NCI-H1417 treated with DMSO at 0.1 percent for 48 hours (cell line): ENCODE data around the gene BLCAP.
A peak's percentile ranks its signal among the peaks of the same experiment; 100 is the strongest.
"Not testable (repeated sequence)": the region's sequence is repeated elsewhere in the genome, so short reads cannot be mapped to it uniquely, and the experiment has no call there.

Source experiments
- DNase-seq: peaks from one replicate; lab custom pipeline; 2025; lab: John Stamatoyannopoulos, UW

BLCAP gene

GRCh38 chr20:37527638-37528445 lies at the start of gene BLCAP:
Gene BLCAP (minus strand): TSS chr20:37527876. CDS start chr20:37519174, 8,702 bp downstream.
- peak; percentile 90 for DNase-seq

GRCh38 chr20:37577436-37577835 lies 49.8 kb upstream of the BLCAP start:
- DNase-seq, result not testable (repeated sequence)

GRCh38 chr20:37576911-37577310 lies 49.2 kb upstream of the BLCAP start:
- no peak for DNase-seq

GRCh38 chr20:37575884-37576283 lies 48.2 kb upstream of the BLCAP start:
- DNase-seq, result no peak

- DNase-seq, result no peak
Observed at GRCh38 chr20:37574199-37574890, 46.7 kb upstream of the BLCAP start.

- no peak for DNase-seq
Observed at GRCh38 chr20:37573626-37574198, 46.0 kb upstream of the BLCAP start.

- DNase-seq, result no peak
Observed at GRCh38 chr20:37571033-37571432, 43.4 kb upstream of the BLCAP start.

GRCh38 chr20:37570419-37570818 lies 42.7 kb upstream of the BLCAP start:
- DNase-seq, result no peak

- DNase-seq, result peak; percentile 7
Observed at GRCh38 chr20:37567671-37568588, 40.3 kb upstream of the BLCAP start.

GRCh38 chr20:37567331-37567665 lies 39.6 kb upstream of the BLCAP start:
- no peak for DNase-seq

- DNase-seq, result no peak
Observed at GRCh38 chr20:37566590-37567330, 39.1 kb upstream of the BLCAP start.

- DNase-seq, result no peak
Observed at GRCh38 chr20:37565134-37565811, 37.6 kb upstream of the BLCAP start.

- DNase-seq, result peak; percentile 10
Observed at GRCh38 chr20:37564388-37565133, 36.9 kb upstream of the BLCAP start.

GRCh38 chr20:37564016-37564387 lies 36.3 kb upstream of the BLCAP start:
- no peak for DNase-seq

GRCh38 chr20:37562695-37563480 lies 35.2 kb upstream of the BLCAP start:
- DNase-seq, result no peak

- DNase-seq, result no peak
Observed at GRCh38 chr20:37560629-37561028, 33.0 kb upstream of the BLCAP start.

- DNase-seq, result no peak
Observed at GRCh38 chr20:37559312-37560027, 31.8 kb upstream of the BLCAP start.

GRCh38 chr20:37558779-37559178 lies 31.1 kb upstream of the BLCAP start:
- no peak for DNase-seq

- DNase-seq, result no peak
Observed at GRCh38 chr20:37558306-37558705, 30.6 kb upstream of the BLCAP start.
